NCI-H446 treated with DMSO at 0.1 percent for 48 hours (cell line): ENCODE data around the gene PML.
"Not testable (repeated sequence)": the region's sequence is repeated elsewhere in the genome, so short reads cannot be mapped to it uniquely, and the experiment has no call there.

ENCODE experiments used
- DNase-seq: peaks from one replicate; lab custom pipeline; 2025; lab: John Stamatoyannopoulos, UW

Gene PML

GRCh38 chr15:74040109-74040850 is 45.8 kb downstream of the PML start:
- no peak for DNase-seq

GRCh38 chr15:74041311-74041756 is 46.8 kb downstream of the PML start:
- no peak for DNase-seq

- no peak for DNase-seq
Measured at GRCh38 chr15:74041777-74042435, 47.4 kb downstream of the PML start.

- no peak for DNase-seq
Measured at GRCh38 chr15:74042603-74043424, 48.3 kb downstream of the PML start.

GRCh38 chr15:74043425-74044266 is 49.1 kb downstream of the PML start:
- no peak for DNase-seq

- DNase-seq: no peak
Measured at GRCh38 chr15:74044267-74045110, 50.0 kb downstream of the PML start.

GRCh38 chr15:74045184-74045583 is 50.7 kb downstream of the PML start:
- DNase-seq: no peak

GRCh38 chr15:74045636-74046274 is 51.2 kb downstream of the PML start:
- no peak for DNase-seq

- no peak for DNase-seq
Measured at GRCh38 chr15:74046275-74046674, 51.8 kb downstream of the PML start.

GRCh38 chr15:74050127-74050526 is 55.6 kb downstream of the PML start:
- DNase-seq: no peak

GRCh38 chr15:74050556-74051234 is 56.2 kb downstream of the PML start:
- no peak for DNase-seq

- DNase-seq: not testable (repeated sequence)
Measured at GRCh38 chr15:74052271-74053260, 58.0 kb downstream of the PML start.

- DNase-seq: no peak
Measured at GRCh38 chr15:74053517-74053916, 59.0 kb downstream of the PML start.

GRCh38 chr15:74053941-74054529 is 59.5 kb downstream of the PML start:
- DNase-seq: peak; percentile 33

- DNase-seq: no peak
Measured at GRCh38 chr15:74055804-74056203, 61.3 kb downstream of the PML start.

- DNase-seq: not testable (repeated sequence)
Measured at GRCh38 chr15:74056330-74056729, 61.8 kb downstream of the PML start.

- DNase-seq: not testable (repeated sequence)
Measured at GRCh38 chr15:74059050-74059833, 64.7 kb downstream of the PML start.
